GM23248 (cell line): ENCODE measurements around the gene TNIK. TPM values are rescaled to one million over a fixed set of nuclear protein-coding genes. Genes with fewer than 3 reads are reported as not detected.
"Not testable (repeated sequence)": the region's sequence is repeated elsewhere in the genome, so short reads cannot be mapped to it uniquely, and the experiment has no call there.

ENCODE experiments used
- DNase-seq: peaks from one replicate; pipeline ENCODE4 v3.0.0-alpha.2; 2015
- H2AFZ ChIP-seq: fragments of 200-600 bp; sonication (generic); 2 replicates; pipeline ENCODE4 v1.6.1; 2016; ENCODE audit warnings: antibody characterized with exemption
- H3F3A ChIP-seq: fragments of 200-600 bp; sonication (generic); 2 replicates; pipeline ENCODE4 v1.6.1; 2016; ENCODE audit warnings: mild to moderate bottlenecking, antibody characterized with exemption, mixed run types; ENCODE audit not compliant: insufficient read depth
- H3K27ac ChIP-seq: fragments of 200-600 bp; sonication (generic); 2 replicates; pipeline ENCODE4 v1.5.1; 2016; ENCODE audit warnings: mild to moderate bottlenecking
- H3K27me3 ChIP-seq: fragments of 200-600 bp; sonication (generic); replicated peaks from 2 replicates; pipeline ENCODE4 v1.6.1; 2016; ENCODE audit warnings: mild to moderate bottlenecking; ENCODE audit not compliant: insufficient read depth
- H3K36me3 ChIP-seq: fragments of 200-600 bp; sonication (generic); 2 replicates; pipeline ENCODE4 v1.6.1; 2016; ENCODE audit warnings: low read depth, mild to moderate bottlenecking
- H3K4me1 ChIP-seq: fragments of 200-600 bp; sonication (generic); 2 replicates; pipeline ENCODE4 v1.6.1; 2016; ENCODE audit warnings: mild to moderate bottlenecking; ENCODE audit not compliant: insufficient read depth
- H3K4me2 ChIP-seq: fragments of 200-600 bp; sonication (generic); one replicate; pipeline ENCODE4 v1.6.1; 2016; ENCODE audit warnings: mild to moderate bottlenecking; ENCODE audit not compliant: unreplicated experiment
- H3K4me3 ChIP-seq: fragments of 200-600 bp; sonication (generic); 2 replicates; pipeline ENCODE4 v1.5.1; 2016; ENCODE audit warnings: mild to moderate bottlenecking
- H3K79me2 ChIP-seq: fragments of 200-600 bp; sonication (generic); 2 replicates; pipeline ENCODE4 v1.6.1; 2016; ENCODE audit warnings: mild to moderate bottlenecking; ENCODE audit not compliant: insufficient read depth
- H3K9ac ChIP-seq: fragments of 200-600 bp; sonication (generic); 2 replicates; pipeline ENCODE4 v1.6.1; 2016; ENCODE audit warnings: mild to moderate bottlenecking
- H3K9me2 ChIP-seq: fragments of 200-600 bp; sonication (generic); 2 replicates; pipeline ENCODE4 v1.6.1; 2016; ENCODE audit warnings: mixed run types, mild to moderate bottlenecking, moderate library complexity; ENCODE audit not compliant: insufficient read depth
- H3K9me3 ChIP-seq: fragments of 200-600 bp; sonication (generic); one replicate; pipeline ENCODE4 v1.6.1; 2017; ENCODE audit warnings: low read depth
- H4K20me1 ChIP-seq: fragments of 200-600 bp; sonication (generic); 2 replicates; pipeline ENCODE4 v1.6.0; 2016; ENCODE audit not compliant: insufficient read depth
- EZH2 ChIP-seq: fragments of 200-600 bp; sonication (generic); IDR thresholded peaks from 2 replicates; pipeline ENCODE4 v1.6.1; 2018; ENCODE audit warnings: antibody characterized with exemption, mild to moderate bottlenecking; ENCODE audit not compliant: insufficient read depth, poor library complexity, severe bottlenecking
- EZH2phosphoT487 ChIP-seq: fragments of 200-600 bp; sonication (generic); IDR thresholded peaks from 2 replicates; pipeline ENCODE4 v1.6.1; 2018; ENCODE audit warnings: antibody characterized with exemption, moderate library complexity, mild to moderate bottlenecking, low read depth; ENCODE audit not compliant: insufficient read depth
- WGBS, 2 experiments: methylation state at CpG; one replicate each; pipeline ENCODE4 v1.1.6; 2015 to 2017; ENCODE audit warnings: low lambda C conversion rate in 2 of 2, low coverage in 1 of 2; ENCODE audit errors: missing lambda C conversion rate in 2 of 2; 5-methylcytosine and 5-hydroxymethylcytosine counted together
- in situ Hi-C: fragments of 300-500 bp; cut with MboI; formaldehyde crosslinking; loops from 2 replicates; pipeline ENCODE4 v1.15.0; 2020
- polyA plus RNA-seq: library from polyadenylated mRNA; unstranded; fragments of >200 nt; fragmentation: Nextera tagmentation; extraction: Ambion mirVana; gene quantifications from 2 replicates; pipeline ENCODE4 v1.2.1, GENCODE V29; 2016
- total RNA-seq: library from RNA; depleted of rRNA; stranded (reverse); fragments of >200 nt; shearing (Covaris generic); gene quantifications from 2 replicates; pipeline ENCODE4 v1.2.3, GENCODE V29; 2014

TNIK gene
- total and polyA plus RNA-seq, 2 experiments from 2014 or later = 0.80 to 2.3 TPM

DNA sequence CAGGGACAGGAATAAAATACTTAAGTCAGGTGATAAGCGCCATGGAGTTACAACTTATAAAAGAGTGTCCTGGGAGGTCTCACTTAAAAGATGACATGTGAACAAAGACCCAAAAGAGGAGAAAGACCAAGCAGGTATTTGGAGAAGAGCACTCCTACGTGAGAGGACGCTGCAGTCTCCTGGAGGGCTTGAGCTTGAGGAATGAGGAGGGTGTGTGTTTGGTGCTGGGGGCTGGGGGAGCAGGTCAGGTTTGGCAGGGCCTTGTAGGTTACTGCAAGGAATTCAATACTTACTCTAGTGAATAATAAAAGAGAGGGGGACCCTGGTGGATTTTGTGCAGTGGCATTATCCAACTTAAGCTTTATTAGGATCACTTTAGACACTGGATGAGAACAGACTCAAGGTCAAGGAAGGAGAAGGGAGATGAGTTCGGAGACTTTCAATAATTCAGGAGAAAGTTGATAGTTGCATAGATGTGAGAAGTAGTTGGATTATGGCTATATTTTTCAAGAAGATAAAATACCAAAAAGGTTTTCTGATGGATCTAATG lies 32.4 kb downstream of the TNIK start:
- no peaks in the 10 kb centered on the region for H4K20me1 ChIP-seq
- no peak overlapping the region for H3K4me3 ChIP-seq
- no peaks in the 10 kb centered on the region for H3K79me2 ChIP-seq
- H3K4me2 ChIP-seq = no peak overlapping the region
- in situ Hi-C loops = no loop called here
- TF ChIP-seq EZH2 = no peak
- TF ChIP-seq EZH2phosphoT487 = no peak
- WGBS, 2 experiments = 96 to 97% methylated on average over 4 of the region's 4 CpGs
- H3K4me1 ChIP-seq = peaks cover 4% of the 10 kb centered on the region
- DNase-seq = no peak
- no peaks in the 10 kb centered on the region for H3K9me3 ChIP-seq
- H3K27ac ChIP-seq = no peak overlapping the region
- H3K9me2 ChIP-seq = no peaks in the 10 kb centered on the region
- no peak overlapping the region for H2AFZ ChIP-seq
- no peak overlapping the region for H3K9ac ChIP-seq
- no peaks in the 10 kb centered on the region for H3F3A ChIP-seq
- no peaks in the 10 kb centered on the region for H3K27me3 ChIP-seq
- no peaks in the 10 kb centered on the region for H3K36me3 ChIP-seq

DNA sequence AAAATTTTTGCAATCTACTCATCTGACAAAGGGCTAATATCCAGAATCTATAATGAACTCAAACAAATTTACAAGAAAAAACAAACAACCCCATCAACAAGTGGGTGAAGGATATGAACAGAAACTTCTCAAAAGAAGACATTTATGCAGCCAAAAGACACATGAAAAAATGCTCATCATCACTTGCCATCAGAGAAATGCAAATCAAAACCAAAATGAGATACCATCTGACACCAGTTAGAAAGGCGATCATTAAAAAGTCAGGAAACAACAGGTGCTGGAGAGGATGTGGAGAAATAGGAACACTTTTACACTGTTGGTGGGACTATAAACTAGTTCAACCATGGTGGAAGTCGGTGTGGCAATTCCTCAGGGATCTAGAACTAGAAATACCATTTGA lies 36.1 kb downstream of the TNIK start:
- H3K9ac ChIP-seq, DNase-seq, H3K27ac ChIP-seq, H3K79me2 ChIP-seq, H3K4me1 ChIP-seq, H3K9me2 ChIP-seq, H3K27me3 ChIP-seq, H3K36me3 ChIP-seq, H3K4me3 ChIP-seq, H2AFZ ChIP-seq, H3F3A ChIP-seq, H3K4me2 ChIP-seq, H4K20me1 ChIP-seq, in situ Hi-C loops, H3K9me3 ChIP-seq: not testable (repeated sequence)
- 65 to 74% methylated on average over 2 of the region's 2 CpGs for WGBS, 2 experiments

- H3K9me2 ChIP-seq, DNase-seq, H3K4me1 ChIP-seq, in situ Hi-C loops, H3K79me2 ChIP-seq, H3K9ac ChIP-seq, H2AFZ ChIP-seq, H3K27ac ChIP-seq, H3K36me3 ChIP-seq, H3K9me3 ChIP-seq, H3K4me3 ChIP-seq, H3F3A ChIP-seq, H4K20me1 ChIP-seq, H3K27me3 ChIP-seq, H3K4me2 ChIP-seq: not testable (repeated sequence)
- 63 to 68% methylated on average over 2 of the region's 2 CpGs for WGBS, 2 experiments
These were observed 37.4 kb downstream of the TNIK start for GRCh38 chr3:171422855-171423254.

DNA sequence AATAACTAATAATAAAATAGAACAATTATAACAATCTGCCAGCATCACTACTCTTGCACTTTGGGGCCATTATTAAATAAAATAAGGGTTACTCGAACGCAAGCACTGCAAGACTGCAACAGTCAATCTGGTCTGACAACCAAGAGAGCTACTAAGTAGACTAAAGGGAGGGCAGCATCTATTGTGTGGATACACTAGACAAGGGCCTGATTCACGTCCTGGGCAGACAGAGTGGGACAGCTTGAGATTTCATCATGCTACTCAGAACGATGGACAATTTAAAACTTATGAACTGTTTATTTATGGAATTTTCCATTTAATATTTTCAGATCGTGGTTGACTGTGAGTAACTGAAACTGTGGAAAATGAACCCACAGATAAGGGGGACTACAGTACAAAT lies 39.5 kb downstream of the TNIK start:
- peaks cover 14% of the 10 kb centered on the region for H3K4me1 ChIP-seq
- H3K9me2 ChIP-seq = no peaks in the 10 kb centered on the region
- H2AFZ ChIP-seq = no peak overlapping the region
- H3K9me3 ChIP-seq = no peaks in the 10 kb centered on the region
- no peak overlapping the region for H3K4me3 ChIP-seq
- H3K4me2 ChIP-seq = no peak overlapping the region
- no peak for TF ChIP-seq EZH2phosphoT487
- no peak for TF ChIP-seq EZH2
- H3K27ac ChIP-seq = no peak overlapping the region
- H3F3A ChIP-seq = peaks cover 12% of the 10 kb centered on the region; the same call in 1 of the 2 replicates
- 74 to 79% methylated on average over 5 of the region's 5 CpGs for WGBS, 2 experiments
- H3K79me2 ChIP-seq = no peaks in the 10 kb centered on the region
- H3K27me3 ChIP-seq = no peaks in the 10 kb centered on the region
- H4K20me1 ChIP-seq = no peaks in the 10 kb centered on the region
- in situ Hi-C loops = no loop called here
- H3K36me3 ChIP-seq = no peaks in the 10 kb centered on the region
- H3K9ac ChIP-seq = no peak overlapping the region
- DNase-seq = no peak

GRCh38 chr3:171419457-171419856 lies 40.7 kb downstream of the TNIK start:
- in situ Hi-C loops = no loop called here
- H3K79me2 ChIP-seq = no peaks in the 10 kb centered on the region
- peaks cover 12% of the 10 kb centered on the region; the same call in 1 of the 2 replicates for H3F3A ChIP-seq
- H3K36me3 ChIP-seq = no peaks in the 10 kb centered on the region
- WGBS, 2 experiments = 80 to 82% methylated on average over 3 of the region's 3 CpGs
- H2AFZ ChIP-seq = no peak overlapping the region
- H4K20me1 ChIP-seq = no peaks in the 10 kb centered on the region
- no peaks in the 10 kb centered on the region for H3K27me3 ChIP-seq
- H3K4me3 ChIP-seq = no peak overlapping the region
- no peaks in the 10 kb centered on the region for H3K9me3 ChIP-seq
- H3K9ac ChIP-seq = no peak overlapping the region
- no peaks in the 10 kb centered on the region for H3K9me2 ChIP-seq
- no peak for DNase-seq
- no peak overlapping the region for H3K4me2 ChIP-seq
- no peak for TF ChIP-seq EZH2phosphoT487
- no peak for TF ChIP-seq EZH2
- H3K4me1 ChIP-seq = peaks cover 14% of the 10 kb centered on the region
- H3K27ac ChIP-seq = no peak overlapping the region
